ELR (cell line): Measurements from ENCODE around the gene CMTM4.
A peak's percentile ranks its signal among the peaks of the same experiment; 100 is the strongest.
"Not testable (repeated sequence)": the region's sequence is repeated elsewhere in the genome, so short reads cannot be mapped to it uniquely, and the experiment has no call there.

Experiments used
- DNase-seq: peaks from one replicate; pipeline ENCODE4 v3.0.0-alpha.2; 2015; ENCODE audit warnings: low read depth

Gene CMTM4

DNA sequence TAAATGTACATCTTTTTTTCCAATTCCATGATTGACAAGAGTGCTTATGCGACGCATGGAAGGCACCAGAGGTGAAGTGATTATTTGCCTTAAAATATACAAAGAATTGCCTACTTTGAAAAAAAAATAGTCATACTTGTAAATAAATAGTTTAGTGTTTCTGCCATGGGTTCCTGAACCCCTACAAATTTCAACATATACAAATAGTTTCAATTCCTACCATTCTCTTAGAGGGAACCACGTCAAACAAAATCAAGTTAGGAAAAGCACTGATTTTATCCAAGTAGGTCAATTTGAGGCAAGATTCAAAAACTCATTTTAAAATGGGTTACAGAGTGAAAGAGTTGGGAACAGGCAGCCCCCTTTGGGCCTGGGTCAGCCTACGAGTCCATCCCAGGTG, 80.4 kb downstream of the CMTM4 start:
- DNase-seq = no peak

DNA sequence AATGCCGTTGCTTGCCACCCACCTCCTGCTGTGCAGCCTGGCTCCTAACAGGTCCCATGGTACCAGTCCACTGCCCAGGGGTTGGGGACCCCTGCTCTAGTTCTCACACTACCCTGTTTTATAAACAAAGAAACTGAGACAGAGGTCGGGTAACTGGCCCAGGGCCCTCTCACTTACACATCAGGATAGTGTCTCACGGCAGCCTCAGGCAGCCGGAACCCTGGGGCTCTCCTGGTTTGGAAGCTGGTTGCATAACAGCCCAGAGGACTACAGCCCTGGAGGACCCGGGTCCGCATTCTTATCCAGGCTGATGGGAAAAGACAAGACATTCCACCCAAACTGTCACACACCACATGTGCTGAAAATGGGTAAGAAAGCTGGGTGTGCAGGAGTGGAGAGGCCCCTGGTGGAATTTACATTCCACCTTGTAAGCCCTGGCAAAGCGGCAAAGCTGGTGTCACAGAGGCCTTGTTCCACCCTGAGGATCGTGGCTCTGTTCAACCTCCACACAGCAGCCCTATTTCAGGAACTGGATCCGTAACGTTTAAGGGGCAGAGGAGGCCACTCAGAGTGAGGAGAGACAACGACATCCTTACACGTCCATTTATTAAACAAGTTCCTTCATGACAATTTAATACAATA, 82.3 kb downstream of the CMTM4 start:
- no peak for DNase-seq

GRCh38 chr16:66612422-66612821, 84.1 kb downstream of the CMTM4 start:
- no peak for DNase-seq

DNA sequence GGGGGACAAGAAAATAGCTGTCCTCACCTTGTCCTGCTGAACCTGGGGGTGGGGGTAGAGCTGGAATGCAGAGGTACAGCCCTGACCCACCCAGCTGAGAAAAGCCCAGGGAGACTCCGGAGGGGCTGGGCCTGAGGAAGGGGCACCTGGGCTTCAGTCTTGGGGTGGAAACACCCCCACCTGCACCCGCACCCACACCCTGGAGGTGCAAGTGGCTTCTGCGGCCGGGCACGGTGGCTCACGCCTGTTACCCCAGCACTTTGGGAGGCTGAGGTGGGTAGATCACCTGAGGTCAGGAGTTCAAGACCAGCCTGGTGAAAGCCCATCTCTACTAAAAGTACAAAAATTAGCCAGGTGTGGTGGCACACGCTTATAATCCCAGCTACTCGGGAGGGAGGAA, 84.6 kb downstream of the CMTM4 start:
- not testable (repeated sequence) for DNase-seq

- no peak for DNase-seq
These were observed 86.3 kb downstream of the CMTM4 start for GRCh38 chr16:66610111-66610820.

DNA sequence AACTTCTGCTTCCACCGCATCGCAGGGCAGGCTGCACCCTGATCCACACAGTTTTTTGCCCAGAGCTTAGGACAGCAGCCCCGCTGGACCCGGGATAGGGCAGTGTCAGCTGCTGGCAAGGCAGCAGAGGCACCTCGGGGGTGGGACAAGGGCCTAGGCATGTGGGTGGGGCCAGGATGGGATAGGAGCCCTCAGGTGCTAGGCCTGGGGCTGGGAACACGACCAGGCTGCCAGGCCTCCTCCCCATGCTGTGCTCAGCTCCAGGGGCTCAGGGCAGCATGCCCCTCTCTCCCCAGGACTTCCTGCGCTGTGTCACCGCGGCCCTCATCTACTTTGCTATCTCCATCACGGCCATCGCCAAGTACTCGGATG, 87.4 kb downstream of the CMTM4 start:
- no peak for DNase-seq

GRCh38 chr16:66608241-66609138, 88.1 kb downstream of the CMTM4 start:
- DNase-seq = peak; percentile 91

GRCh38 chr16:66605979-66606751, 90.4 kb downstream of the CMTM4 start:
- DNase-seq = peak; percentile 22

DNA sequence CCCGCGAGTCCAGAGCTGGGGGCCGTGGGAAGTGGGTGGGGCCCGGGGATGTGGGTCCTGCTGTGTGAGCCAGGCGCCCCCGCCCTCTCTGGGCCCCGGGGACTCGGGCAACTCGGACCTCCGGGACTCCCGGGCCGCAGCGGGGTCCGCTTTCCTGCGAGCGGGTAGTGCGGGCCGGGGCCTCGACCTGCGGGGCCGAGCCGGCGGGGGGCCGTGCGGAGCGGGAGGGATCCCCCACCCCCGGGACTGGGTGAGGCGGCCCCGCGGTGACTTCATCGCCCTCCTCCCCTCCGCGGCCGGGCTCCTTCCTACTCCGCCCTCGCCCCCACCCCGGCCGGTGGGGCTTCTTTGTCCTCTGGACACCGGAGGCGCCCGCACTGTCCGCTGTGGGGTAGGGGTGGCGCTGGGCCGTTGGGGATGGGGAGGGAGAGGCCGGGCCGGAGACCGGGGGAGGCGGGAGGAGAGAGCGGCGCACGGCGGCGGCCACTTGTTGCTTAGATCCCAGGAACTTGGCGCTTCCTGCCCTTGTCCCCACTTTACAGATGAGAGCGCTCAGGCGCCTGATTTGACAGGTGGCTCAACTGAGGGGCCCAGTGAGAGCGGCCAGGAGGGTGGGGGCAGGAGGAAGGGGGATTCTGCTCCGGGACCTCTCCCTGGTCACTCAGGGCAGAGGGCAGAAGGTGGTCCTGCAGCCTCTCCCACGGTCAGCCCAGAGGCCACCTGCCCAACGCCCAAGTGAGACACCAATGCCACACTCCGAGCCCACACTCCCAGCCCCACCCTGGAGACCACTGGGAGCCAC, 91.2 kb downstream of the CMTM4 start:
- peak; percentile 58 for DNase-seq

DNA sequence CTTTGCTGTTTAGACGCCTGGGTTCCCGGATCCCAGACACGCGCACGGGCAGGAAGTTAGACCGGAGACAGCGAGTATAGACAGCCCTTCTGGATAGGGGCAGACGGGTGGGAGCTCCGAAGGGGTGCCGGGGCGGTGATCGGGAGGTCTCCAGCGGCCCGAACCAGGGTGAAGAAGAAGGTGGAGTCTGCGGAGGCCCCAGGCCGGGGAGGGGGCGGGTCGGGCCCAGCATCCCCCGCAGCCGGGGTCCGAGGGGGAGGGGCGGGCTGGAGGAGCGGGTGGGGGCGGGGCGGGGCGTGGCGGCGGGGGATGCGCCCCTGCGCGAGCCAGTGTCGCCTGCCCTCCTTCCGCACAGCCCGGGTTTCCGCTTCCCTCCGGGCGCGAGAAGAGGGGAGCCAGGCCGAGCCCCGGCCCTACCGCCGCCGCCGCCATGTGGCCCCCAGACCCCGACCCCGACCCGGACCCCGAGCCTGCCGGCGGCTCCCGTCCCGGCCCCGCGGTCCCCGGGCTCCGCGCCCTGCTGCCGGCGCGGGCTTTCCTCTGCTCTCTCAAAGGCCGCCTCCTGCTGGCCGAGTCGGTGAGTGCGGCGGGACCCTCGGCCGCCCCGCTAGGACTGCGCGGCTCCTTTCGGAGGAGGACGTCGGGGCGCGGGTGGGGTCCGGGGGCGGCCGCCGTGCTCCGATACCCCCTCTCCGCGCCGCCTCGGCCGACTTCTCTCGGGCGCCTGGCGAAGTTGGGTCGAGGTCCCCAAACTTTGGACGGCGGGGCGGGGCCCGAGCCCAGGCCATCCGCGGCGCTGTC, 92.0 kb downstream of the CMTM4 start, which contains the start of gene CMTM3:
Gene CMTM3, plus strand, starts transcription at position 329 of the 801 bp plus-strand sequence. Its CDS starts 102 bp downstream, at position 431.
- DNase-seq = peak; percentile 69

DNA sequence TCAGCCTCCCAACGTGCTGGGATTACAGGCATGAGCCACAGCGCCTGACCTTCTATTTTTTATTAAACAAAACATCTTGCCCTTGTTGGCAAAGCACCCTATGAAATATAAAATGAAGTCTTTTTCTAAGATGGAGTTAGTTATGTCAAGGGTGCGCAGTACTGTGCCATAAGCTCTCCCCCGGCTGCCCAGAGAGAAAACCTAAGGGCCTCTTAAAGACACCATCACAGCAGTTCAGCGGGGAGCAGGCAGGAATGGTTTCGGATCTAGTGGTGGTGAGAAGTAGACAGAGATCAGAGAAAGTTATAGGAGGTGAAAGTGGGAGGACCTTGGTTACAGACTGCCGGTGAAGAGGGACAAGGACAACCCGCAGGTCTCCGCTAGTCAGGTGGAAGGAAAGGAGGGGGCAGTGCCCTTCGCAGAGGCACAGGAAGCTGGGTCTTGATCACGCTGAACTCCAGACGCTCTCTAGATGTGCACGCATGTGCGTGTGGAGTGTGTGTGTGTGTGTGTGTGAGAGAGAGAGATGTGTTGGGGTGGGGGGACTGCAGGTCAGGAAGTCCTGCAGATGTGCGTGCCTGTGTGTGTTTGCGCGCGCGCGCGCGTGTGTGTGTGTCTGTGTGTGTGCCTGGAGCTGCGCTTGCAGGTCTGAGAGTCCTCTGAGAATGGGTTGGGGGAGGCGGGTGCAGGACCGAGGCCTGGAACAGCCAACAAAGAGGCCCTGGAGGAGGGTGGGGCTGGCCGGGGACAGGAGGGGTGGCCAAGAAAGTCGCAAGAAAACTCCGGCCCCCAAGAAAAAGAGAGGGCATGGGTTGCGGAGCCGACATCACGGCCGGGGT, 92.8 kb downstream of the CMTM4 start:
- DNase-seq = peak; percentile 58

GRCh38 chr16:66601471-66601870, 95.1 kb downstream of the CMTM4 start:
- DNase-seq = no peak

- DNase-seq = no peak
These were observed 96.1 kb downstream of the CMTM4 start for GRCh38 chr16:66600477-66600876.

- DNase-seq = no peak
These were observed 96.8 kb downstream of the CMTM4 start for GRCh38 chr16:66599726-66600125.

DNA sequence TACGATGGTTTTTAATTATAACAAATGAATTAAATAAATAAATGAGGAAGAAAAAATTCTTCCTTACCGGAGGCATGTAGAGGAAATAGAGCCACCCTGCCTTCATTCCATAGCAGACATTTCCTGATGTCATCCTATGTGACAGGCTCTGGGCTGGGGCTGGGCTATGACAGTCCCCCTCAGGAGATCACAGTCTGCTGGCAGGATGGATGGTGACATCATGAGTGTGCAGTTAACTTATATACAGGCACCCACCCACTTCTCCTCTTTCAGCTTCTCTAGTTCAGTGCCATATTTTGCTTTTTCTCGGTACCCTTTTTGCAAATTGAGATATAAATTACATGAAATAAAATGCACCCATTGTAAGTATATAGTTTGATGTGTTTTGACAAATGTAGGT, 98.4 kb downstream of the CMTM4 start:
- no peak for DNase-seq

- no peak for DNase-seq
These were observed 99.3 kb downstream of the CMTM4 start for GRCh38 chr16:66596986-66597848.

DNA sequence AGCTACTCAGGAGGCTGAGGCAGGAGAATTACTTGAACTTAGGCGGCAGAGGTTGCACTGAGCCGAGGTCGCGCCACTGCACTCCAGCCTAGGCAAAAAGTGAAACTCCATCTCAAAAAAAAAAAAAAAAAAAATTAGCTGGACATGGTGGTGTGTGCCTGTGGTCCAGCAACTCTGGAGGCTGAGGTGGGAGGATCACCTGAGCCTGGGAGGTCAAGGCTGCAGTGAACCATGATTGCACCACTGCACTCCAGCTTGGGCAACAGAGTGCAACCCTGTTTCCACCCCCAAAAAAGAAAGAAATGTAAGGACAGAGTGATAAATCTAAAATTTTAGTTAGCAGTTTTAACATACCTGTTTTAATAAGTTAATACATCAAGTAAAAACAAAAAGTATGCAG, 100.0 kb downstream of the CMTM4 start:
- DNase-seq = not testable (repeated sequence)

DNA sequence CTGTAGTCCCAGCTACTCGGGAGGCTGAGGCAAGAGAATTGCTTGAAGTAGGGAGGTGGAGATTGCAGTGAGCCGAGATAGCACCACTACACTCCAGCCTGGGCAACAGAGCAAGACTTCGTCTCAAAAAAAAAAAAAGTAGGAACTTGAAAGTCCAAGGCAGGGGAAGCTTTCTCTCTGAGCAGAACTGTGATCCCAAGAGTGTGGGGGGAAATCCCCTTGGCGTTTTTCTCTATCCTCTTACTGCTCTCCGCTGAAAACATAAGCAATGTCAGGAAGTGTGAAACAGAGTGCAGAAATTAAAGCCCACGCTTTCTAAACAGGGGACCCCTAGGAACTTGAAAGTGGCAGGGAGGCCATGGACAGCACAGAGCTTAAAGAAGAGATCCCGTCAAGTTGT, 101.8 kb downstream of the CMTM4 start:
- no peak for DNase-seq
